ENCODE results near the gene LYPLA2.

Gene LYPLA2

GRCh38 chr1:23790696-23791515, at the start of gene LYPLA2:
LYPLA2 (plus strand) TSS chr1:23791145; CDS start chr1:23792683, 1,538 bp downstream.
- H3K9me3 ChIP-seq (ENCODE audit: control insufficient read depth in 2 of 2, low read length in 2 of 2), result no peaks in the 10 kb centered on the region
- no peaks in the 10 kb centered on the region for H3K27me3 ChIP-seq (ENCODE audit: control insufficient read depth in 2 of 2, insufficient read depth in 2 of 2, low read length in 2 of 2)
- H3K4me1 ChIP-seq (ENCODE audit: control insufficient read depth in 2 of 2, insufficient read depth in 2 of 2, low read length in 2 of 2), result peaks cover 24 to 30% of the 10 kb centered on the region in 2 donors
- peak within 1 kb of the TSS; percentile 72 to 91 for H3K4me3 ChIP-seq (ENCODE audit: low read length in 2 of 2)
- H3K9ac ChIP-seq (ENCODE audit: low read depth in 1 of 2, low read length in 2 of 2), result peak within 1 kb of the TSS; percentile 77 to 87
- H3K27ac ChIP-seq (ENCODE audit: low read depth in 2 of 2, low read length in 2 of 2), result peak within 1 kb of the TSS; percentile 65 to 67
- H3K36me3 ChIP-seq (ENCODE audit: control insufficient read depth in 2 of 2, insufficient read depth in 2 of 2, low read length in 2 of 2), result peaks cover 23 to 26% of the 10 kb centered on the region in 2 donors

- H3K27me3 ChIP-seq (ENCODE audit: control insufficient read depth in 2 of 2, insufficient read depth in 2 of 2, low read length in 2 of 2), result no peaks in the 10 kb centered on the region
- H3K4me1 ChIP-seq (ENCODE audit: control insufficient read depth in 2 of 2, insufficient read depth in 2 of 2, low read length in 2 of 2), result peaks cover 15% of the 10 kb centered on the region in 2 donors
- H3K9me3 ChIP-seq (ENCODE audit: control insufficient read depth in 2 of 2, low read length in 2 of 2), result no peaks in the 10 kb centered on the region
These were observed 49.3 kb upstream of the LYPLA2 start for GRCh38 chr1:23741609-23742008.

GRCh38 chr1:23742670-23743286, 48.2 kb upstream of the LYPLA2 start:
- peak overlapping the region; percentile 88 to 94 for H3K9ac ChIP-seq (ENCODE audit: low read depth in 1 of 2, low read length in 2 of 2)
- H3K27me3 ChIP-seq (ENCODE audit: control insufficient read depth in 2 of 2, insufficient read depth in 2 of 2, low read length in 2 of 2), result no peaks in the 10 kb centered on the region
- no peaks in the 10 kb centered on the region for H3K9me3 ChIP-seq (ENCODE audit: control insufficient read depth in 2 of 2, low read length in 2 of 2)
- peaks cover 15% of the 10 kb centered on the region in 2 donors for H3K4me1 ChIP-seq (ENCODE audit: control insufficient read depth in 2 of 2, insufficient read depth in 2 of 2, low read length in 2 of 2)
- peak overlapping the region; percentile 84 to 90 for H3K4me3 ChIP-seq (ENCODE audit: low read length in 2 of 2)
- peaks cover 0 to under 1% of the 10 kb centered on the region in 2 donors for H3K36me3 ChIP-seq (ENCODE audit: control insufficient read depth in 2 of 2, insufficient read depth in 2 of 2, low read length in 2 of 2)
- H3K27ac ChIP-seq (ENCODE audit: low read depth in 2 of 2, low read length in 2 of 2), result peak overlapping the region; percentile 88 to 90

More at GRCh38 chr1:23741609-23742008, 49.3 kb upstream of the LYPLA2 start:
- Histone ChIP-seq H3K36me3 (ENCODE audit: control insufficient read depth in 2 of 2, insufficient read depth in 2 of 2, low read length in 2 of 2) (no peaks in the 10 kb centered on the region), H3K4me3 (ENCODE audit: low read length in 2 of 2) (no peak overlapping the region), H3K9ac (ENCODE audit: low read depth in 1 of 2, low read length in 2 of 2) (no peak overlapping the region), H3K27ac (ENCODE audit: low read depth in 2 of 2, low read length in 2 of 2) (no peak overlapping the region)

- peaks cover 15% of the 10 kb centered on the region in 2 donors for H3K4me1 ChIP-seq (ENCODE audit: control insufficient read depth in 2 of 2, insufficient read depth in 2 of 2, low read length in 2 of 2)
These were observed 47.4 kb upstream of the LYPLA2 start, which contains the start of gene ELOA for GRCh38 chr1:23743287-23744152. ELOA (plus strand) TSS chr1:23743471; CDS start chr1:23743504, 33 bp downstream.

GRCh38 chr1:23745515-23745914, 45.4 kb upstream of the LYPLA2 start:
- H3K9ac ChIP-seq (ENCODE audit: low read depth in 1 of 2, low read length in 2 of 2), result no peak overlapping the region
- H3K9me3 ChIP-seq (ENCODE audit: control insufficient read depth in 2 of 2, low read length in 2 of 2), result no peaks in the 10 kb centered on the region
- H3K4me3 ChIP-seq (ENCODE audit: low read length in 2 of 2), result peak overlapping the region in 1 of 2 donors; percentile 15
- H3K36me3 ChIP-seq (ENCODE audit: control insufficient read depth in 2 of 2, insufficient read depth in 2 of 2, low read length in 2 of 2), result peaks cover 7 to 12% of the 10 kb centered on the region in 2 donors
- peaks cover 15% of the 10 kb centered on the region in 2 donors for H3K4me1 ChIP-seq (ENCODE audit: control insufficient read depth in 2 of 2, insufficient read depth in 2 of 2, low read length in 2 of 2)
- no peak overlapping the region for H3K27ac ChIP-seq (ENCODE audit: low read depth in 2 of 2, low read length in 2 of 2)
- H3K27me3 ChIP-seq (ENCODE audit: control insufficient read depth in 2 of 2, insufficient read depth in 2 of 2, low read length in 2 of 2), result no peaks in the 10 kb centered on the region

More at GRCh38 chr1:23743287-23744152, 47.4 kb upstream of the LYPLA2 start, which contains the start of gene ELOA:
- Histone ChIP-seq H3K4me3 (ENCODE audit: low read length in 2 of 2) (peak within 1 kb of the TSS; percentile 84 to 90), H3K9me3 (ENCODE audit: control insufficient read depth in 2 of 2, low read length in 2 of 2) (no peaks in the 10 kb centered on the region), H3K36me3 (ENCODE audit: control insufficient read depth in 2 of 2, insufficient read depth in 2 of 2, low read length in 2 of 2) (peaks cover 0 to 4% of the 10 kb centered on the region in 2 donors), H3K27me3 (ENCODE audit: control insufficient read depth in 2 of 2, insufficient read depth in 2 of 2, low read length in 2 of 2) (no peaks in the 10 kb centered on the region), H3K9ac (ENCODE audit: low read depth in 1 of 2, low read length in 2 of 2) (peak within 1 kb of the TSS; percentile 88 to 94), H3K27ac (ENCODE audit: low read depth in 2 of 2, low read length in 2 of 2) (peak within 1 kb of the TSS; percentile 88 to 90)

GRCh38 chr1:23748016-23748415, 42.9 kb upstream of the LYPLA2 start:
- Histone ChIP-seq H3K36me3 (ENCODE audit: control insufficient read depth in 2 of 2, insufficient read depth in 2 of 2, low read length in 2 of 2) (peaks cover 32 to 35% of the 10 kb centered on the region in 2 donors), H3K27me3 (ENCODE audit: control insufficient read depth in 2 of 2, insufficient read depth in 2 of 2, low read length in 2 of 2) (no peaks in the 10 kb centered on the region), H3K27ac (ENCODE audit: low read depth in 2 of 2, low read length in 2 of 2) (no peak overlapping the region), H3K4me1 (ENCODE audit: control insufficient read depth in 2 of 2, insufficient read depth in 2 of 2, low read length in 2 of 2) (peaks cover 11 to 13% of the 10 kb centered on the region in 2 donors), H3K9me3 (ENCODE audit: control insufficient read depth in 2 of 2, low read length in 2 of 2) (no peaks in the 10 kb centered on the region), H3K9ac (ENCODE audit: low read depth in 1 of 2, low read length in 2 of 2) (no peak overlapping the region), H3K4me3 (ENCODE audit: low read length in 2 of 2) (no peak overlapping the region)

- Histone ChIP-seq H3K9ac (ENCODE audit: low read depth in 1 of 2, low read length in 2 of 2) (no peak overlapping the region), H3K36me3 (ENCODE audit: control insufficient read depth in 2 of 2, insufficient read depth in 2 of 2, low read length in 2 of 2) (peaks cover 65 to 68% of the 10 kb centered on the region in 2 donors), H3K27ac (ENCODE audit: low read depth in 2 of 2, low read length in 2 of 2) (no peak overlapping the region)
These were observed 39.7 kb upstream of the LYPLA2 start for GRCh38 chr1:23751050-23751814.

GRCh38 chr1:23751815-23752200, 39.1 kb upstream of the LYPLA2 start:
- Histone ChIP-seq H3K9ac (ENCODE audit: low read depth in 1 of 2, low read length in 2 of 2) (no peak overlapping the region), H3K4me1 (ENCODE audit: control insufficient read depth in 2 of 2, insufficient read depth in 2 of 2, low read length in 2 of 2) (no peaks in the 10 kb centered on the region), H3K27me3 (ENCODE audit: control insufficient read depth in 2 of 2, insufficient read depth in 2 of 2, low read length in 2 of 2) (no peaks in the 10 kb centered on the region), H3K36me3 (ENCODE audit: control insufficient read depth in 2 of 2, insufficient read depth in 2 of 2, low read length in 2 of 2) (peaks cover 70 to 73% of the 10 kb centered on the region in 2 donors), H3K27ac (ENCODE audit: low read depth in 2 of 2, low read length in 2 of 2) (no peak overlapping the region), H3K9me3 (ENCODE audit: control insufficient read depth in 2 of 2, low read length in 2 of 2) (no peaks in the 10 kb centered on the region), H3K4me3 (ENCODE audit: low read length in 2 of 2) (no peak overlapping the region)

More at GRCh38 chr1:23751050-23751814, 39.7 kb upstream of the LYPLA2 start:
- Histone ChIP-seq H3K4me3 (ENCODE audit: low read length in 2 of 2) (no peak overlapping the region), H3K9me3 (ENCODE audit: control insufficient read depth in 2 of 2, low read length in 2 of 2) (no peaks in the 10 kb centered on the region), H3K27me3 (ENCODE audit: control insufficient read depth in 2 of 2, insufficient read depth in 2 of 2, low read length in 2 of 2) (no peaks in the 10 kb centered on the region), H3K4me1 (ENCODE audit: control insufficient read depth in 2 of 2, insufficient read depth in 2 of 2, low read length in 2 of 2) (no peaks in the 10 kb centered on the region)

GRCh38 chr1:23752909-23753308, 38.0 kb upstream of the LYPLA2 start:
- Histone ChIP-seq H3K4me1 (ENCODE audit: control insufficient read depth in 2 of 2, insufficient read depth in 2 of 2, low read length in 2 of 2) (no peaks in the 10 kb centered on the region), H3K27ac (ENCODE audit: low read depth in 2 of 2, low read length in 2 of 2) (no peak overlapping the region), H3K4me3 (ENCODE audit: low read length in 2 of 2) (no peak overlapping the region), H3K9me3 (ENCODE audit: control insufficient read depth in 2 of 2, low read length in 2 of 2) (no peaks in the 10 kb centered on the region), H3K27me3 (ENCODE audit: control insufficient read depth in 2 of 2, insufficient read depth in 2 of 2, low read length in 2 of 2) (no peaks in the 10 kb centered on the region), H3K36me3 (ENCODE audit: control insufficient read depth in 2 of 2, insufficient read depth in 2 of 2, low read length in 2 of 2) (peaks cover 76 to 81% of the 10 kb centered on the region in 2 donors), H3K9ac (ENCODE audit: low read depth in 1 of 2, low read length in 2 of 2) (no peak overlapping the region)

Data from mucosa of rectum (tissue), 2 donors.